Stimulated activated CD4-positive, alpha-beta T cell treated with anti-CD3 and anti-CD28 coated beads, Interleukin-12 subunit alpha, Interleukin-12 subunit beta, amount 100 ng/mL, for 24 hours (primary cell): ENCODE data around the gene DHX36.

ENCODE experiments used
- DNase-seq, 2 experiments: peaks; one replicate each; pipeline ENCODE4 v3.0.0-alpha.2; 2020; ENCODE audit warnings: low read depth in 2 of 2

The DHX36 gene

GRCh38 chr3:154323891-154324738, at the start of gene DHX36:
DHX36 (minus strand) TSS chr3:154324487; CDS start chr3:154324416, 71 bp downstream.
- DNase-seq = peak; percentile 81 to 82

GRCh38 chr3:154367221-154367620, 42.9 kb upstream of the DHX36 start:
- DNase-seq = no peak

- no peak for DNase-seq
Observed at GRCh38 chr3:154364849-154365248, 40.6 kb upstream of the DHX36 start.

- no peak for DNase-seq
Observed at GRCh38 chr3:154361099-154361498, 36.8 kb upstream of the DHX36 start.

- DNase-seq = no peak
Observed at GRCh38 chr3:154356009-154356408, 31.7 kb upstream of the DHX36 start.

- DNase-seq = no peak
Observed at GRCh38 chr3:154349223-154349622, 24.9 kb upstream of the DHX36 start.

GRCh38 chr3:154345422-154346122, 21.3 kb upstream of the DHX36 start:
- no peak for DNase-seq

GRCh38 chr3:154338570-154338969, 14.3 kb upstream of the DHX36 start:
- no peak for DNase-seq

- no peak for DNase-seq
Observed at GRCh38 chr3:154338008-154338407, 13.7 kb upstream of the DHX36 start.

- DNase-seq = no peak
Observed at GRCh38 chr3:154334973-154335420, 10.7 kb upstream of the DHX36 start.

GRCh38 chr3:154327871-154328270, 3.6 kb upstream of the DHX36 start:
- no peak for DNase-seq

GRCh38 chr3:154324919-154325318, 632 bp upstream of the DHX36 start:
- no peak for DNase-seq

- no peak for DNase-seq
Observed at GRCh38 chr3:154316974-154317767, 7.1 kb downstream of the DHX36 start.

GRCh38 chr3:154314152-154314551, 10.1 kb downstream of the DHX36 start:
- no peak for DNase-seq

- no peak for DNase-seq
Observed at GRCh38 chr3:154310840-154311239, 13.4 kb downstream of the DHX36 start.

GRCh38 chr3:154307363-154307762, 16.9 kb downstream of the DHX36 start:
- no peak for DNase-seq

GRCh38 chr3:154304936-154305335, 19.4 kb downstream of the DHX36 start:
- no peak for DNase-seq

GRCh38 chr3:154304116-154304786, 20.0 kb downstream of the DHX36 start:
- DNase-seq = no peak

GRCh38 chr3:154301561-154301960, 22.7 kb downstream of the DHX36 start:
- no peak for DNase-seq

- DNase-seq = no peak
Observed at GRCh38 chr3:154294016-154294415, 30.3 kb downstream of the DHX36 start.

- DNase-seq = no peak
Observed at GRCh38 chr3:154290187-154290586, 34.1 kb downstream of the DHX36 start.

- no peak for DNase-seq
Observed at GRCh38 chr3:154285221-154285620, 39.1 kb downstream of the DHX36 start.
